Mesendoderm (in vitro differentiated cells): ENCODE data around the gene SCN7A.

ENCODE experiments used
- DNase-seq: peaks from one replicate; pipeline ENCODE4 v3.0.0; 2013
- H2AK5ac ChIP-seq: 2 replicates; pipeline ENCODE4 v1.6.1; 2013; ENCODE audit warnings: low read length, inconsistent platforms
- H2BK120ac ChIP-seq: 2 replicates; pipeline ENCODE4 v1.6.1; 2013; ENCODE audit warnings: low read depth, mild to moderate bottlenecking, low read length, moderate library complexity, mixed read lengths
- H2BK15ac ChIP-seq: replicated peaks from 2 replicates; pipeline ENCODE4 v1.6.1; 2013; ENCODE audit warnings: low read depth, mild to moderate bottlenecking, moderate library complexity
- H2BK5ac ChIP-seq: 2 replicates; pipeline ENCODE4 v1.6.1; 2013; ENCODE audit warnings: low read length, inconsistent platforms
- H3K18ac ChIP-seq: 2 replicates; pipeline ENCODE4 v1.6.1; 2013; ENCODE audit warnings: mild to moderate bottlenecking, low read length, mixed read lengths
- H3K23ac ChIP-seq: one replicate; pipeline ENCODE4 v1.6.1; 2013; ENCODE audit warnings: low read length
- H3K27ac ChIP-seq: 2 replicates; pipeline ENCODE4 v1.5.1; 2013; ENCODE audit warnings: low read depth, mild to moderate bottlenecking, inconsistent platforms, low read length, moderate library complexity
- H3K27me3 ChIP-seq: 2 replicates; pipeline ENCODE4 v1.6.1; 2013; ENCODE audit warnings: low read length, control low read depth, mild to moderate bottlenecking, inconsistent platforms; ENCODE audit not compliant: insufficient read depth, poor library complexity
- H3K36me3 ChIP-seq: 2 replicates; pipeline ENCODE4 v1.6.1; 2013; ENCODE audit warnings: low read length, inconsistent platforms; ENCODE audit not compliant: control insufficient read depth, insufficient read depth
- H3K4ac ChIP-seq: one replicate; pipeline ENCODE4 v1.6.1; 2013; ENCODE audit warnings: low read depth, mild to moderate bottlenecking, low read length, moderate library complexity
- H3K4me1 ChIP-seq: 2 replicates; pipeline ENCODE4 v1.6.1; 2013; ENCODE audit warnings: low read depth, low read length, inconsistent platforms; ENCODE audit not compliant: control insufficient read depth
- H3K4me2 ChIP-seq: 2 replicates; pipeline ENCODE4 v1.6.1; 2013; ENCODE audit warnings: low read length
- H3K4me3 ChIP-seq: 2 replicates; pipeline ENCODE4 v1.5.1; 2013; ENCODE audit warnings: mild to moderate bottlenecking, low read length
- H3K56ac ChIP-seq: one replicate; pipeline ENCODE4 v1.6.1; 2013; ENCODE audit warnings: low read length
- H3K79me1 ChIP-seq: 2 replicates; pipeline ENCODE4 v1.6.1; 2013; ENCODE audit warnings: low read length, inconsistent platforms
- H3K79me2 ChIP-seq: 2 replicates; pipeline ENCODE4 v1.6.1; 2013; ENCODE audit warnings: mild to moderate bottlenecking, low read length; ENCODE audit not compliant: control insufficient read depth, insufficient read depth
- H3K9ac ChIP-seq: 2 replicates; pipeline ENCODE4 v1.6.1; 2013; ENCODE audit warnings: low read length, inconsistent platforms
- H4K5ac ChIP-seq: one replicate; pipeline ENCODE4 v1.6.1; 2013; ENCODE audit warnings: low read length
- H4K8ac ChIP-seq: one replicate; pipeline ENCODE4 v1.6.1; 2013; ENCODE audit warnings: low read depth, mild to moderate bottlenecking, control low read depth, low read length, moderate library complexity
- WGBS: extraction: QIAGEN DNeasy Blood & Tissue Kit; methylation state at CpG from one replicate; pipeline ENCODE4 v1.1.7; 2013; ENCODE audit warnings: low lambda C conversion rate, missing lambda C conversion rate; ENCODE audit not compliant: insufficient coverage; ENCODE audit errors: extremely low coverage; 5-methylcytosine and 5-hydroxymethylcytosine counted together

SCN7A gene

DNA sequence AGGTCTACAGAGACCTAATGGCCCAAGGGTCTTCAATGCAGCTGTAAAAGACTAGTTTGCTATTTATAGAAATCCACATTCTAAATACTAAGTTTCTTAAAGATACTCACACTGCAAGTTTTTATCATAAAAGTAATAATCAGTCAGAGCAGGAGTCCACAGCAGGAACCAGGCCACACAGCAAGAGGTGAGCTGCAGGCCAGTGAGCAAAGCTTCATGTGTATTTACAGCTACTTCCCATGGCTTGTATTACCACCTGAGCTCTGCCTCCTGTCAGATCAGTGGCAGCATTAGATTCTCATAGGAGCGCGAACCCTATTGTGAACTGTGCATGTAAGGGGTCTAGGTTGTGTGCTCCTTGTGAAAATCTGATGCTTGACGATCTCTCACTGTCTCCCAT, 111.6 kb downstream of the SCN7A start:
- Histone ChIP-seq H2BK5ac (no peak overlapping the region), H3K4me2 (no peak overlapping the region), H3K79me1 (no peaks in the 10 kb centered on the region), H3K79me2 (no peaks in the 10 kb centered on the region), H3K56ac (no peak overlapping the region), H3K27me3 (no peaks in the 10 kb centered on the region), H3K27ac (no peak overlapping the region), H3K36me3 (no peaks in the 10 kb centered on the region), H4K5ac (no peak overlapping the region), H3K4me3 (no peak overlapping the region), H3K18ac (no peak overlapping the region), H2BK15ac (no peak overlapping the region), H3K4me1 (no peaks in the 10 kb centered on the region), H2AK5ac (no peak overlapping the region), H3K9ac (no peak overlapping the region), H3K23ac (no peak overlapping the region), H2BK120ac (no peak overlapping the region), H3K4ac (no peak overlapping the region), H4K8ac (no peak overlapping the region)
- DNase-seq = no peak
- WGBS = no CpG with 5 or more reads among the region's 3 CpGs

DNA sequence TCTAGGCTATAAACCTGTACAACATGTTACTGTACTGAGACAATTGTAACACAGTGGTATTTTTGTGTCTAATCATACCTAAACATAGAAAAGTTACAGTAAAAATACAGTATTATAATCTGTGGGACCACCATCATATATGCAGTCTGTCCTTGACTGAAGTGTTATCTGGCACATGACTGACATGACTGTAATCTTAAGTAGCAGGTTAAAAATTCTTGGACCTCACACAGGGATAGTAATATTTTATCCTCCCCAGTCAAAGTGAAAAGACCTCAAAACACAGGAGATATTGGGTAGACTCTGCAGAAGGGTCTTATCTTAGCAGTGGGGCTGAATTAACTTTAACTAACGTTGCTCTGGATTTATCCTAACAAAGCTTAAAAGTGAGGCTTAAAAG, 113.4 kb downstream of the SCN7A start:
- Histone ChIP-seq H3K56ac (no peak overlapping the region), H2BK15ac (no peak overlapping the region), H2BK120ac (no peak overlapping the region), H4K5ac (no peak overlapping the region), H3K79me1 (no peaks in the 10 kb centered on the region), H3K4me1 (no peaks in the 10 kb centered on the region), H3K4me3 (no peak overlapping the region), H4K8ac (no peak overlapping the region), H3K9ac (no peak overlapping the region), H3K27me3 (no peaks in the 10 kb centered on the region), H3K4me2 (no peak overlapping the region), H2AK5ac (no peak overlapping the region), H3K4ac (no peak overlapping the region), H2BK5ac (no peak overlapping the region), H3K18ac (no peak overlapping the region), H3K36me3 (no peaks in the 10 kb centered on the region), H3K79me2 (no peaks in the 10 kb centered on the region), H3K27ac (no peak overlapping the region), H3K23ac (no peak overlapping the region)
- no CpG with 5 or more reads among the region's 1 CpG for WGBS
- DNase-seq = no peak

DNA sequence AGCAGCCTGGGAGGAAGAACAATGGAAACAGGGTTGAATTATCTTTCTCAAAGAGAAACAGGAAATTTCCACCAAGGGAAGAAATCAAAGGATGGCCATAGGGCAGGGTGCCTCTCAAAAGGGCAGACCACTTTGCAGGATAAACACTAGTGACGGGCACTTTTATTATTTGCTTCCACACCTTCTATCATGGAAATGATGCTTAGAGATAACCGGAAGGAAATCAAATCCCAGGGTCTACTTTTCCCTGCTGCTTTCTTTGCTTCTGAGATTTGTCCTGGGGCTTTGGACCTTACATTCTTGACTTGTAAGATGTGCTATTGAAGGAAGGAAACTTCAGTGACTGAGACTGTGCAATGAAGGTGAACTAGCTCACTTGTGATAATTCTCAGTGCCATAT, 117.2 kb downstream of the SCN7A start:
- H2AK5ac ChIP-seq = no peak overlapping the region
- H4K5ac ChIP-seq = no peak overlapping the region
- H4K8ac ChIP-seq = no peak overlapping the region
- peaks cover 3% of the 10 kb centered on the region for H3K4me1 ChIP-seq
- no peak overlapping the region for H3K9ac ChIP-seq
- no peak overlapping the region for H3K18ac ChIP-seq
- H3K27me3 ChIP-seq = no peaks in the 10 kb centered on the region
- no peak overlapping the region for H2BK15ac ChIP-seq
- H3K4me3 ChIP-seq = no peak overlapping the region
- no peak overlapping the region for H2BK120ac ChIP-seq
- H3K4me2 ChIP-seq = peak overlapping the region; percentile 10
- no peak overlapping the region for H3K23ac ChIP-seq
- no CpG with 5 or more reads among the region's 2 CpGs for WGBS
- H3K36me3 ChIP-seq = no peaks in the 10 kb centered on the region
- no peaks in the 10 kb centered on the region for H3K79me1 ChIP-seq
- no peaks in the 10 kb centered on the region for H3K79me2 ChIP-seq
- no peak overlapping the region for H3K56ac ChIP-seq
- no peak overlapping the region for H2BK5ac ChIP-seq
- H3K27ac ChIP-seq = no peak overlapping the region
- H3K4ac ChIP-seq = no peak overlapping the region
- no peak for DNase-seq

DNA sequence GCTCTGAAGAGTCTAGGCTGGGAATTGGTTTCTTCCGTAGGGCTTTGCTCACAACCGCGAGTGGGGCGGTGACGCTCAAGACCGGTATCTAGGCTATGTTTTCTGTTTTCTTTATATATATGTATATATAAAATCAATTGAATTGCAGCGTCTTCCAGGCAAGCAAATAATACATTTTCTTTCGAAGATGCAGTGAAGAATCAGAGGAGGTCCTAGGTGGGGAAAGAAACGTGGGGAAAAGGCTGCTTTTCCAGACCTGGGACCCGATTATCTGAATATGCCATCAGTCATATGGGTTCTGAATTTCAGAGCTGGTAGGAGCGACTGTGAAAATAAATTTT, 117.6 kb downstream of the SCN7A start:
- Histone ChIP-seq H2AK5ac (no peak overlapping the region), H3K56ac (no peak overlapping the region), H3K79me1 (no peaks in the 10 kb centered on the region), H3K23ac (no peak overlapping the region), H4K5ac (no peak overlapping the region), H3K18ac (no peak overlapping the region), H3K4me1 (peaks cover 3% of the 10 kb centered on the region), H3K27me3 (no peaks in the 10 kb centered on the region), H3K4me2 (peak overlapping the region; percentile 27), H2BK5ac (no peak overlapping the region), H2BK120ac (no peak overlapping the region), H3K4me3 (no peak overlapping the region), H4K8ac (no peak overlapping the region), H2BK15ac (no peak overlapping the region), H3K9ac (peak overlapping the region; percentile 58), H3K4ac (no peak overlapping the region), H3K27ac (no peak overlapping the region), H3K36me3 (no peaks in the 10 kb centered on the region), H3K79me2 (no peaks in the 10 kb centered on the region)
- WGBS = no CpG with 5 or more reads among the region's 11 CpGs
- no peak for DNase-seq

DNA sequence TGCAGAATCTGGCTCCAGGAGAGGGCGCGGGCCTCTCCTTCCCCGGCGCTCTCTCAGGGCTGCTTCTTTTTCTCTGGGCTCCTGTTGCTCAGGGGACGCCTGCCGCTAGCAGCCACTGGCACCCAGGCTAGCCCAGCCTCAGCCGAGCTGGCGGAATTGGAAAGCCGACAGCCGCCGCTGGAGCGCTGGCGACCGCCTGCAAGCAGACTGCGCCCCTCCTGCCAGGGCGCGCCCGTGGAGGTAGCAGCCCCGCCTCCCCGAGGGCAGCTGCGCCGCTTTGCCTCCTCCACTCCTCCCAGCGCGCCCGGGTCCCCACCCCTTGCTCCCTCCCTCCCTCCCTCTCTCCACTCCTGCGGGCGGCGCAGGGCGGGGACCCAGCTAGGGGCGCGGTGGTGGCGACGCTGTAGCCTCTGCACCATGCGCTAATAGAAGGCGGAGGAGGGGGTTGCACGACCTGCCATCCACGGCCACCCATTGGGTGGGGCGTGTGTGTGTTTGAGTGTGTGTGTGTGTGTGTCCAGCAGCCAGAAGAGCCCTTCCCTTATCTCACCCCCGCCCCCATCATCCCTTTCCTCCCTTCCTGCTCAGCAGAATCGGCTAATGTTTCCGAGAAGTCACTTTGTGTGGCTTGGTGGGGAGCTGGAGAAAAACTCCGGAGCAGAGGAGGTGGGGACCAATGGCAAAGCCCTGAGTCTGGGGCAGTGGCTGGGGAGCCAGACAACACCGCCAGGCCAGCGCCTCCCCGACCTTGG, 118.1 kb downstream of the SCN7A start, which contains the start of gene SCN9A:
Gene SCN9A (minus strand): TSS at position 209 of the 752 bp plus-strand sequence. CDS start 64,188 bp downstream, outside the sequence.
- Histone ChIP-seq H3K27ac (no peak within 1 kb of the TSS), H2BK5ac (no peak within 1 kb of the TSS), H3K9ac (peak within 1 kb of the TSS; percentile 58), H3K27me3 (no peaks in the 10 kb centered on the region), H4K8ac (no peak within 1 kb of the TSS), H3K4me1 (peaks cover 3% of the 10 kb centered on the region), H2AK5ac (no peak within 1 kb of the TSS), H2BK15ac (no peak within 1 kb of the TSS), H2BK120ac (no peak within 1 kb of the TSS), H3K23ac (no peak within 1 kb of the TSS), H3K36me3 (no peaks in the 10 kb centered on the region), H3K79me1 (no peaks in the 10 kb centered on the region), H3K4me2 (peak within 1 kb of the TSS; percentile 66), H3K56ac (peak within 1 kb of the TSS; percentile 80), H3K4ac (no peak within 1 kb of the TSS), H4K5ac (no peak within 1 kb of the TSS), H3K79me2 (no peaks in the 10 kb centered on the region), H3K18ac (no peak within 1 kb of the TSS), H3K4me3 (peak within 1 kb of the TSS; percentile 56)
- no CpG with 5 or more reads among the region's 45 CpGs for WGBS
- peak; percentile 89 for DNase-seq
